SKM-1 (cell line): Measurements from ENCODE around the gene GRIN2D.

Source experiments
- DNase-seq: peaks from one replicate; lab custom pipeline; 2025; ENCODE audit not compliant: unreplicated experiment; lab: John Stamatoyannopoulos, UW

The GRIN2D gene

DNA sequence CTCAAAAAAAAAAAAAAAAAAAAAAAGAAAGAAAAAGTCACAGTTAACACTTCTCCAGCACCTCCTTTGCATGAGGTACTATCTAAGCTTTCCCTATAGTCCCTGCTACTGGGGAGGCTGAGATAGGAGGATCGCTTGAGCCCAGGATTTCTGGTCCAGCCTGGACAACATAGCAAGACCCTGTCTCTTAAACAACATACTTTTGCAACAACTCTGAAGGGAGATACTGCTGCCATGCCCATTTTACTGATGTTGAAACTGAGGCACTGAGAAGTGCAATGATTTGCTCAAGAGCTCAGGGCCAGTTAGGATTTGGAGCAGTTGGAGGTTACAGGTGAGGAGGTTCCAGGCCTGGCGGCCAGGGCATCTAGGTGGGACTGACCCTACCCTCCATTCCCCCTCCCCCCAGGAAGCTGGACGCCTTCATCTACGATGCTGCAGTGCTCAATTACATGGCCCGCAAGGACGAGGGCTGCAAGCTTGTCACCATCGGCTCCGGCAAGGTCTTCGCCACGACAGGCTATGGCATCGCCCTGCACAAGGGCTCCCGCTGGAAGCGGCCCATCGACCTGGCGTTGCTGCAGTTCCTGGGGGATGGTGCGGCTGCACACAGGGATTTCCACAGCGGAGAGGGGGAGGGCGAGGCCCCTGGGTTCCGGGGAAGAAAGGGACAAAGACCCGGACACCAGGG, 48.0 kb downstream of the GRIN2D start:
- no peak for DNase-seq

DNA sequence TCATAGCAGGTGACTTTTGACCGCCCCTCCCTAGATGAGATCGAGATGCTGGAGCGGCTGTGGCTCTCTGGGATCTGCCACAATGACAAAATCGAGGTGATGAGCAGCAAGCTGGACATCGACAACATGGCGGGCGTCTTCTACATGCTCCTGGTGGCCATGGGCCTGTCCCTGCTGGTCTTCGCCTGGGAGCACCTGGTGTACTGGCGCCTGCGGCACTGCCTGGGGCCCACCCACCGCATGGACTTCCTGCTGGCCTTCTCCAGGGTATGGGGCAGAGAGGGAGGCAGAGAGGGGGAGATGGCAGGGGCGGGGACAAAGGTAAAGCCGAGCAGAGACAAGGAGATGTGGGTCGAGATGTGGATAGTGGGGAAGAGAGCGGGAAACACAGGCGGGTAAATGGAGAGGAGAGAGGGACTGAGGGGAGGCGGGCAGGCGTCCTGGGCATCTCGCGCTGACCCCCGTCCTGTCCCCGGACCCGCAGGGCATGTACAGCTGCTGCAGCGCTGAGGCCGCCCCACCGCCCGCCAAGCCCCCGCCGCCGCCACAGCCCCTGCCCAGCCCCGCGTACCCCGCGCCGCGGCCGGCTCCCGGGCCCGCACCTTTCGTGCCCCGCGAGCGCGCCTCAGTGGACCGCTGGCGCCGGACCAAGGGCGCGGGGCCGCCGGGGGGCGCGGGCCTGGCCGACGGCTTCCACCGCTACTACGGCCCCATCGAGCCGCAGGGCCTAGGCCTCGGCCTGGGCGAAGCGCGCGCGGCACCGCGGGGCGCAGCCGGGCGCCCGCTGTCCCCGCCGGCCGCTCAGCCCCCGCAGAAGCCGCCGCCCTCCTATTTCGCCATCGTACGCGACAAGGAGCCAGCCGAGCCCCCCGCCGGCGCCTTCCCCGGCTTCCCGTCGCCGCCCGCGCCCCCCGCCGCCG, 48.9 kb downstream of the GRIN2D start:
- DNase-seq: no peak

DNA sequence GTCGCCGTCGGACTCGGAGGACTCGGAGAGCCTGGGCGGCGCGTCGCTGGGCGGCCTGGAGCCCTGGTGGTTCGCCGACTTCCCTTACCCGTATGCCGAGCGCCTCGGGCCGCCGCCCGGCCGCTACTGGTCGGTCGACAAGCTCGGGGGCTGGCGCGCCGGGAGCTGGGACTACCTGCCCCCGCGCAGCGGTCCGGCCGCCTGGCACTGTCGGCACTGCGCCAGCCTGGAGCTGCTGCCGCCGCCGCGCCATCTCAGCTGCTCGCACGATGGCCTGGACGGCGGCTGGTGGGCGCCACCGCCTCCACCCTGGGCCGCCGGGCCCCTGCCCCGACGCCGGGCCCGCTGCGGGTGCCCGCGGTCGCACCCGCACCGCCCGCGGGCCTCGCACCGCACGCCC, 49.8 kb downstream of the GRIN2D start:
- no peak for DNase-seq
